Prostate gland (tissue), 2 donors: ENCODE measurements around the gene F3.
"Not testable (repeated sequence)": the region's sequence is repeated elsewhere in the genome, so short reads cannot be mapped to it uniquely, and the experiment has no call there.

Experiments
- CTCF ChIP-seq, 4 experiments: fragments of 200-600 bp in 2 of 4; fragments of 450-650 bp in 2 of 4; sonication (generic) in 2 of 4; IDR thresholded peaks; 1 replicate in 3 of 4; 2 replicates in 1 of 4; pipeline ENCODE4 v1.5.1; 2016 to 2019; ENCODE audit warnings: antibody characterized with exemption in 4 of 4, mild to moderate bottlenecking in 2 of 4, moderate library complexity in 2 of 4
- POLR2AphosphoS5 ChIP-seq: sonication (generic); formaldehyde crosslinking; IDR thresholded peaks from one replicate; pipeline ENCODE4 v1.6.1; 2017; ENCODE audit warnings: antibody characterized with exemption

GRCh38 chr1:94567975-94568607 is 26.5 kb upstream of the F3 start:
- not testable (repeated sequence) for TF ChIP-seq CTCF (IDR thresholded peaks at IDR 0.05); POLR2AphosphoS5
